Inflammatory macrophage treated with lipopolysaccharide for 4 hours (primary cell): ENCODE results near the gene UBQLN4.
A peak's percentile ranks its signal among the peaks of the same experiment; 100 is the strongest.

Source experiments
- DNase-seq: peaks from one replicate; pipeline ENCODE4 v3.0.0-alpha.2; 2020

UBQLN4 gene

DNA sequence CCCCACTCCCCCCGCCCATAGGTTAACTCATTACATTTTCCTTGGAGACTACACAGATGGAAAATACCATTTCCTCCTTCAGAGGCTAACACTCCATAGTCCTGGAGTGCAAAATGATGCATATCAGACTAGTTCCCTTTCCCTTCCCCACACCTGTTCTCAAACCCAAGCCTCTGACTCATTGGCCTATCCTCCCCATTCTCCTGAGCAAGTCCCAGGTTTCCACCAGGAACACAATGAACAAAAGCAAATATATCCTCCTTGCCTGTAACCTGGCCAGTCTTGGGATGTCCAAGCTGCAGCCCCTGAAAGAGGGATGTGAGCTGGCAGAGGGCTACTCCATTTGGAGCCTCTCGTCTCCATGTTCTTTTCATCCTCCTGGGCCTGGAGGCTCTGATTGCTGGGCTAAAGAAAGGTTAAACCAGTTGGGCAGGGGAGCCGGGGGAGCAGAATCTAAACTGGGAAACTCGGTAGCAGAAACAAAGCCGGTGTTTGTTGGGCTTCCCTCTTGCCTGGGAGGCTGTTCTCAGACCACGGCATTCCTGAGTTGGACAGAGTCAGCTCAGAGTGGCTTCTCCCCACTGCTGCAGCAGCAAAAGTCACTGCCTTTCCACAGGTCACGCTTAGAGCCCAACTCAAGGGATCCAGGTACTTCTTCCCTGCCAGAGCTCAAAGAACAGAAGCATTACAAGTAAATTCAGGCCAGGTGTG, 46.8 kb downstream of the UBQLN4 start:
- DNase-seq, result no peak

DNA sequence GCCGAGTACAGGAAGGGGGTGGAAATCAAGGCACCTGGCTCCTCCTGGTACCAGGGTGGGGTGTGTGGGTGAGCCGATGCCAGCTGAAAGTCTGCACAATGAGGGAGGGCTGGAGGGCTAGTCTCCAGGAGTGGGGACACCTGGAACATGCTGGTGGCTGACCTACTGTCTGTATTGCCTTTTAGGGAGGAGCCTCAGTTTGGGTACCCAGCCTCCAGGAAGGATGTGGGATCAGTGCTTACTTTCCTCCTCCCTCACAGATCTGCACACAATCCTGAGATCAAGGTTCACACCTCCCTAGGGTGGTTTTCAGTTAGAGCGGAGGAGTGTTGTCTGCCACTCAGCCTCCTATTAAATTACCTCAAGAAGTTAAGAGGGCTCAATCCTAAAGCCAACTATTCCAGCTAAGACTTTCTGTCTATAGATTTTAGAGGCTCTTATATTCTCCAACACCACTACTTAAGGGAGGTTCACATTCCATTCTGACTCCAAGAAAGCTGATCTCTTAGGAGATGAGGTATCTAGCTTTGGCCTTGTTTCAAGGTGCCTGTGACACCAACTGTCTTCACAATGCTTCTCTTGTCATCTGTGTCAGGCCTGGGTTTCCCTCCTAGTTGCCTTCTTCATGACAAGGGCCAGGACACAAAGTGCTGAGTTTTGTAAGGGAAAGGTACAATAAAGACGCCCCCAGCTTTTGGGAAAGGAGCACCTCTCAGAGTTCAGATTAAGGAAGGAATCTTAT, 48.6 kb downstream of the UBQLN4 start:
- DNase-seq, result no peak

GRCh38 chr1:156003923-156004188, 49.7 kb downstream of the UBQLN4 start:
- no peak for DNase-seq

- DNase-seq, result no peak
Observed at GRCh38 chr1:156002188-156002911, 51.2 kb downstream of the UBQLN4 start.

GRCh38 chr1:156001662-156002171, 51.9 kb downstream of the UBQLN4 start:
- no peak for DNase-seq

DNA sequence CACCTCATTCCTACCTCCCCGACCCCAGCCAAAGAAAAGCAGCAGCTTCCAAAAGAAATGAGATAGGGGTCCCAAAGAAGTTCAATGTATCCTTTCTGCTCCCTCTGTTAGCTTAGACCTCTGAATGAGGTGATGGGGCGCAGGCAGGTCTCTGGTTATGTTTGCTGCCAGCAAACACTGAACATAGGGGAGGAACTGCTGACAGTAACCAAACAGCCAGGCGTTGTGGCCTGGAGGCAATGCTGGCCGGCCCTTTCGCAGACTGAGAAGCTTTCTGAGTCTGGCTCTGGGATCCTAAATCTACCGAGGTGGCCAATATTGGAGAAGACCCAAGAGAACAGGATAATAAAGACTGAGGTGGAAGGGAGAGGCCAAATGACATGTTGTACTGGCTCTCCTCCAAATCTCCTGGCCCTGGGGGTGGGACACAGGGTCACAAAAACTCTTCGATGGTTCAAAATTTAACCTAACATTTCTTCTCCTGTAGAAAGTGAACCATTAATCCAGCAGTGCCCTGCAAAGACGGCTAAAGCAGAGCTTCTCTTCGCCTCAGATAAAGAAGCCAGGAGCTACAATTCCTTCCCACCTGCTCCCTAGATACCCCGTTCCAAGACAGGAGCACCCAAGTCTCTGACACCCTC, 52.5 kb downstream of the UBQLN4 start:
- DNase-seq, result no peak

DNA sequence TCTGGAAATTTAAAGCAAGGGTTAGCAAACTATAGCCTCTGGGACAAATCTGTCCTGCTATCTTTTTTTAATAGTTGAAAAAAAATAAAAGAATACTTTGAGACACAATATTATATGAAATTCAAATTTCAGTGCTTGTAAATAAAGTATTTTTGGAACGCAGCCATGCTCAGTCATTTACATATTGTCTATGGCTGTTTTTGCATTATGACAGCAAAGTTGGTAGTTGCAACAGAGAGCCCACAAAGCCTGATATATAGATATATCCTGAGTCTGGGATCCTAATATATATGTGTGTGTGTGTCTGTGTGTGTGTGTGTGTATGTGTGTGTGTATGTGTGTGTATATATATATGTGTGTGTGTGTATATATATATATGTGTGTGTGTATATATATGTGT, 53.6 kb downstream of the UBQLN4 start:
- no peak for DNase-seq

DNA sequence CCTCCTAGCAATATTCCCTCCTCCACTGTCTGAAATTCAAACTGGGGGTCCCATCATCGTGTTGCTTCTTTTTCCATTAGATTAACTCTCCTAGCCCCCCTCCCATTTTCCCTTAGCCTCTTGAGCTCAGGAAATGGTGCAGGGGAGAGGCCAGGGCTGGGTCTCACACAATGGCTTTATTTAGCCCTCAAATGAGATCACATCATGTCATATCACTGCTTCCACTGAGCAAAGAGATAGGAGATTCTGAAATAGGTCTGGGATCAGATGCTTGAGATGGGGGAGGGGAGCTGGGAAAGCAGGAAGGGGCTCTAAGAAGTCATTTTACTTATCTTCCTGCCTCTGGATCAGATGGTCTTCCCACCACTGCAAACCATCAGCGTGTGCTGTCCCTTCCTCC, 57.4 kb downstream of the UBQLN4 start:
- no peak for DNase-seq

DNA sequence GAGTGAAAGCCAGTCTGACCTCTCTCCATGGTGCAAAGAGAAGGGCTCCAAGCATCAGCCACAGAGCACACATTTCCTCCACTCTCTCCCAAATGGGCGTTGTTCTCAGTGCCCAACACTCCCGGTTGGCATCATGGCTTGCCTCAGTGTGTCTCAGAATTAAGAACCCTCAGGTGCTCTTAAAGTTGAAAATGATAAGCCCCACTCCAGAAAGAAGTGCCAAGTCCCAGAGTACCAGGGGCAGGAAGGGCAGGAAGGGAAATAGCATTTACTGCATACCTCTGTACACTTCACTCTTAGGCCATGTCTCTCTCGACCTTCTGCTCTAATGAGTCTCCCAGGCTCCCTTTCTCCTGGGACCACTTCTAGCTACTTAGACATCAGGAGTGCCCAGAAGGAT, 60.0 kb downstream of the UBQLN4 start:
- no peak for DNase-seq

GRCh38 chr1:155990005-155990739, 63.4 kb downstream of the UBQLN4 start:
- DNase-seq, result peak; percentile 97

DNA sequence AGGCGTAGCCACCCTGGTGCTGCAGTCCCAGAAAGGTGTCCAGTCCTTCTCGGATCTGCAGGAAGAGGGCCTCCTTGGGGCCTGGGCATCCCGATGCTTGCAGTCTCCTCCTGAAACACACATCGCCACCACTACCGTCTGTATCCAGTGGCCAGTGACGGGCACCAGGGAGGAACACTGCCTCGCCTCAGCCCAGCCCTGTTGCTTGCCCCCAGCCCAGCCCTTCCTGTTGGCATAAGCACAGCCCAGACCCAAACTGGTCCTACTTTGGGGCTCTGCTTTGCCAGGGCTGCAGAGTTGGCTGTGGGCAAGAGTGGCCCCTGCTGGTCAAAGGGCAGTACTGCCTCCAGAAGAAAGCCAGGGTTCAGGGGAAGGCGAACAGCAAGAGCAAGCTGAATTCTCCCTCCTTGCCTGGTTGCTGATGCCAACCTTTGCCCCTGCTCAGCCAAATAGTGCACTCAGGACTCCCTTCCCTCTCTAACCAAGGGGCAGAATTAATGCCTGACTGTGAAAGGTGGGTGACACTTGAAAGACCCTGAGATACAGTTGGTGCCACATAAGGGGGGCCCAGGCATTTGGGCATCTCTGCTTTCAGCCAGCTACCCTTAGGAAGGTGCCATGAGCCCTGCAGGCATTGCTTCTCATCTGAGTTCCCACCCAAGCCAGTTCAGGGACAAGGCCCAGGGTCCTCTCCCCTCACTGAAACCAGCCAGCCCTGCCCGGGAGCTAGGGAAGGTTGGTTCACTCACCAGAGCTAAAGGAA, 64.2 kb downstream of the UBQLN4 start:
- peak; percentile 74 for DNase-seq
